HEK293 (cell line): ENCODE measurements around the gene CTNNA2.

Experiments
- CTCF ChIA-PET: fragments of 350-600 bp; formaldehyde crosslinking; extraction: SDS; loops from one replicate; lab custom pipeline; 2021; ENCODE audit warnings: antibody characterized with exemption; lab: Yijun Ruan, JAX
- POLR2A ChIA-PET: fragments of 300-600 bp; formaldehyde crosslinking; extraction: SDS; loops from one replicate; lab custom pipeline; 2020; ENCODE audit warnings: antibody characterized with exemption, inconsistent platforms; lab: Yijun Ruan, JAX
- H3K27ac ChIP-seq: fragments of 200-500 bp; sonication (Bioruptor generic); 2 replicates; pipeline ENCODE4 v1.5.1; 2014; ENCODE audit warnings: low read depth, low read length, control low read depth, inconsistent platforms; ENCODE audit errors: extremely low read depth
- H3K36me3 ChIP-seq, 2 experiments: fragments of 200-500 bp in 1 of 2; sonication (Bioruptor generic) in 1 of 2; 1 replicate in 1 of 2; 2 replicates in 1 of 2; pipeline ENCODE4 v1.5.1; 2014 to 2017; ENCODE audit warnings: inconsistent platforms in 2 of 2, low read length in 2 of 2; ENCODE audit not compliant: control insufficient read depth in 2 of 2, insufficient read depth in 1 of 2
- H3K4me1 ChIP-seq: fragments of 200-500 bp; sonication (Bioruptor generic); 2 replicates; pipeline ENCODE4 v1.5.1; 2014; ENCODE audit warnings: mild to moderate bottlenecking, low read length, inconsistent platforms; ENCODE audit not compliant: control insufficient read depth, insufficient read depth
- H3K4me3 ChIP-seq: 2 replicates; pipeline ENCODE4 v1.5.1; 2011; ENCODE audit warnings: low read depth, mild to moderate bottlenecking, control low read depth, low read length, moderate library complexity
- H3K9me3 ChIP-seq: fragments of 200-500 bp; sonication (Bioruptor generic); 2 replicates; pipeline ENCODE4 v1.5.1; 2014; ENCODE audit warnings: low read depth, low read length, inconsistent platforms; ENCODE audit not compliant: control insufficient read depth, insufficient read depth
- ATF2 ChIP-seq: fragments of 450-650 bp; formaldehyde crosslinking; IDR thresholded peaks from 2 replicates; pipeline ENCODE4 v1.5.1; 2016; ENCODE audit warnings: missing biosample characterization, missing genetic modification characterization, low read depth
- EGR2 ChIP-seq: fragments of 450-650 bp; formaldehyde crosslinking; IDR thresholded peaks from 2 replicates; pipeline ENCODE4 v1.5.1; 2016; ENCODE audit warnings: low read depth, missing biosample characterization, missing genetic modification characterization
- GFI1B ChIP-seq: fragments of 450-650 bp; formaldehyde crosslinking; IDR thresholded peaks from 2 replicates; pipeline ENCODE4 v1.5.1; 2016; ENCODE audit warnings: missing biosample characterization, missing genetic modification characterization
- GLI2 ChIP-seq: fragments of 450-650 bp; formaldehyde crosslinking; IDR thresholded peaks from 2 replicates; pipeline ENCODE4; 2017; ENCODE audit warnings: missing biosample characterization, missing genetic modification characterization, low read depth, borderline replicate concordance
- HOXA7 ChIP-seq: sonication (generic); formaldehyde crosslinking; IDR thresholded peaks from 2 replicates; pipeline ENCODE4 v1.8.1; 2022; ENCODE audit warnings: missing genetic modification reagents, borderline replicate concordance
- MYNN ChIP-seq: fragments of 450-650 bp; formaldehyde crosslinking; IDR thresholded peaks from 2 replicates; pipeline ENCODE4 v1.5.1; 2016; ENCODE audit warnings: missing biosample characterization, missing genetic modification characterization, borderline replicate concordance
- PRDM6 ChIP-seq: fragments of 450-650 bp; formaldehyde crosslinking; IDR thresholded peaks from 2 replicates; pipeline ENCODE4 v1.5.1; 2017; ENCODE audit warnings: missing biosample characterization, missing genetic modification characterization
- RBAK ChIP-seq: fragments of 450-650 bp; formaldehyde crosslinking; IDR thresholded peaks from 2 replicates; pipeline ENCODE4 v1.5.1; 2016; ENCODE audit warnings: missing biosample characterization, missing genetic modification characterization
- SP7 ChIP-seq: fragments of 450-650 bp; formaldehyde crosslinking; IDR thresholded peaks from 2 replicates; pipeline ENCODE4 v1.5.1; 2016; ENCODE audit warnings: missing biosample characterization, missing genetic modification characterization
- TCF7L2 ChIP-seq: IDR thresholded peaks from 2 replicates; pipeline ENCODE4 v1.6.1; 2011; ENCODE audit warnings: low read depth, mild to moderate bottlenecking, inconsistent platforms, low read length, moderate library complexity, borderline replicate concordance
- ZIC2 ChIP-seq: fragments of 450-650 bp; formaldehyde crosslinking; IDR thresholded peaks from 2 replicates; pipeline ENCODE4 v1.5.1; 2016; ENCODE audit warnings: missing biosample characterization, missing genetic modification characterization
- ZNF140 ChIP-seq: fragments of 450-650 bp; formaldehyde crosslinking; IDR thresholded peaks from 2 replicates; pipeline ENCODE4 v1.5.1; 2016; ENCODE audit warnings: missing biosample characterization, missing genetic modification characterization
- ZNF2 ChIP-seq: fragments of 450-650 bp; formaldehyde crosslinking; IDR thresholded peaks from 2 replicates; pipeline ENCODE4 v1.5.1; 2016; ENCODE audit warnings: missing biosample characterization, missing genetic modification characterization
- ZNF274 ChIP-seq, 2 experiments: fragments of 200-500 bp in 1 of 2; fragments of 450-650 bp in 1 of 2; sonication (Bioruptor generic) in 1 of 2; formaldehyde crosslinking in 1 of 2; IDR thresholded peaks; 2 replicates each; pipeline versions ENCODE4 v1.5.1 to v1.6.1; 2014 to 2016; ENCODE audit warnings: borderline replicate concordance in 1 of 2, inconsistent platforms in 1 of 2, low read length in 1 of 2, missing biosample characterization in 1 of 2, missing genetic modification characterization in 1 of 2
- ZNF324 ChIP-seq: fragments of 450-650 bp; formaldehyde crosslinking; IDR thresholded peaks from 2 replicates; pipeline ENCODE4 v1.5.1; 2016; ENCODE audit warnings: missing biosample characterization, missing genetic modification characterization
- ZNF350 ChIP-seq: fragments of 450-650 bp; formaldehyde crosslinking; IDR thresholded peaks from 2 replicates; pipeline ENCODE4 v1.5.0; 2017; ENCODE audit warnings: missing biosample characterization, mild to moderate bottlenecking, missing genetic modification characterization
- ZNF362 ChIP-seq: fragments of 450-650 bp; formaldehyde crosslinking; IDR thresholded peaks from 2 replicates; pipeline ENCODE4 v1.5.1; 2016; ENCODE audit warnings: missing biosample characterization, missing genetic modification characterization
- ZNF433 ChIP-seq: fragments of 450-650 bp; formaldehyde crosslinking; IDR thresholded peaks from 2 replicates; pipeline ENCODE4 v1.5.1; 2016; ENCODE audit warnings: missing biosample characterization, missing genetic modification characterization, low read depth
- ZNF514 ChIP-seq: fragments of 450-650 bp; formaldehyde crosslinking; IDR thresholded peaks from 2 replicates; pipeline ENCODE4 v1.5.1; 2016; ENCODE audit warnings: missing biosample characterization, missing genetic modification characterization
- ZNF555 ChIP-seq: fragments of 450-650 bp; formaldehyde crosslinking; conservative IDR thresholded peaks from 2 replicates; pipeline ENCODE4 v1.5.1; 2017; ENCODE audit warnings: missing biosample characterization, mild to moderate bottlenecking, missing genetic modification characterization, inconsistent platforms
- ZNF558 ChIP-seq: fragments of 450-650 bp; formaldehyde crosslinking; IDR thresholded peaks from 2 replicates; pipeline ENCODE4 v1.5.1; 2016; ENCODE audit warnings: missing biosample characterization, missing genetic modification characterization
- ZNF645 ChIP-seq: fragments of 450-650 bp; formaldehyde crosslinking; IDR thresholded peaks from 2 replicates; pipeline ENCODE4; 2016; ENCODE audit warnings: missing biosample characterization, missing genetic modification characterization
- ZNF830 ChIP-seq: fragments of 450-650 bp; IDR thresholded peaks from 2 replicates; pipeline ENCODE4 v1.5.0; 2018; ENCODE audit warnings: missing biosample characterization, missing genetic modification characterization, low read depth, mild to moderate bottlenecking, moderate library complexity

CTNNA2 gene

GRCh38 chr2:79985145-79985544, 472.3 kb downstream of the CTNNA2 start:
- H3K4me3 ChIP-seq: no peak overlapping the region
- H3K36me3 ChIP-seq: no peaks in the 10 kb centered on the region
- H3K9me3 ChIP-seq: no peaks in the 10 kb centered on the region
- ChIA-PET CTCF (no interaction called here), POLR2A (no interaction called here)
- TF ChIP-seq MYNN (tag by site-specific recombination) (no peak), ZNF274 (IDR thresholded peaks at IDR 0.05; ENCODE audit: low read length) (no peak), ZNF274 (tag by site-specific recombination; IDR thresholded peaks at IDR 0.05; ENCODE audit: borderline replicate concordance) (no peak), TCF7L2 (no peak), ATF2 (tag by site-specific recombination) (no peak), ZNF830 (no peak), ZNF645 (no peak)
- H3K27ac ChIP-seq: no peak overlapping the region
- H3K4me1 ChIP-seq: no peaks in the 10 kb centered on the region

GRCh38 chr2:79985571-79985970, 472.7 kb downstream of the CTNNA2 start:
- Histone ChIP-seq H3K4me1 (no peaks in the 10 kb centered on the region), H3K36me3 (no peaks in the 10 kb centered on the region), H3K4me3 (no peak overlapping the region), H3K27ac (no peak overlapping the region), H3K9me3 (no peaks in the 10 kb centered on the region)
- CTCF ChIA-PET: no interaction called here
- POLR2A ChIA-PET: no interaction called here
- TF ChIP-seq PRDM6 (no peak), ZNF140 (tag by site-specific recombination) (no peak), SP7 (tag by site-specific recombination) (no peak), GLI2 (no peak), GFI1B (tag by site-specific recombination) (no peak)
- TF ChIP-seq, all 188 proteins: peak for 0

- Histone ChIP-seq H3K4me3 (no peak overlapping the region), H3K36me3 (no peaks in the 10 kb centered on the region), H3K4me1 (no peaks in the 10 kb centered on the region), H3K27ac (no peak overlapping the region), H3K9me3 (no peaks in the 10 kb centered on the region)
- ChIA-PET POLR2A (no interaction called here), CTCF (no interaction called here)
- TF ChIP-seq ZNF555 (tag by site-specific recombination): no peak
- TF ChIP-seq ZNF433 (tag by site-specific recombination): no peak
- no peak for TF ChIP-seq RBAK (tag by site-specific recombination)
- TF ChIP-seq HOXA7 (CRISPR knock-in tag): no peak
Observed at GRCh38 chr2:79993144-79993543, 480.3 kb downstream of the CTNNA2 start.

GRCh38 chr2:79994161-79994560, 481.3 kb downstream of the CTNNA2 start:
- no peak overlapping the region for H3K4me3 ChIP-seq
- H3K9me3 ChIP-seq: no peaks in the 10 kb centered on the region
- ChIA-PET POLR2A (no interaction called here), CTCF (no interaction called here)
- no peaks in the 10 kb centered on the region for H3K4me1 ChIP-seq
- H3K27ac ChIP-seq: no peak overlapping the region
- TF ChIP-seq ZNF514 (tag by site-specific recombination): no peak
- no peak for TF ChIP-seq ZNF350 (tag by site-specific recombination)
- TF ChIP-seq ZNF362 (tag by site-specific recombination): no peak
- TF ChIP-seq ATF2 (tag by site-specific recombination): no peak
- TF ChIP-seq ZNF558: no peak
- no peak for TF ChIP-seq ZIC2 (tag by site-specific recombination)
- TF ChIP-seq EGR2 (tag by site-specific recombination): no peak
- TF ChIP-seq ZNF324 (tag by site-specific recombination): no peak
- no peak for TF ChIP-seq ZNF2 (tag by site-specific recombination)
- no peaks in the 10 kb centered on the region for H3K36me3 ChIP-seq
